Raji (cell line): ENCODE results near the gene RADIL.

Source experiments
- POLR2A ChIP-seq: IDR thresholded peaks from 2 replicates; pipeline ENCODE4 v1.6.1; 2011; ENCODE audit warnings: low read depth, low read length, control low read depth; ENCODE audit not compliant: insufficient read depth

RADIL gene

DNA sequence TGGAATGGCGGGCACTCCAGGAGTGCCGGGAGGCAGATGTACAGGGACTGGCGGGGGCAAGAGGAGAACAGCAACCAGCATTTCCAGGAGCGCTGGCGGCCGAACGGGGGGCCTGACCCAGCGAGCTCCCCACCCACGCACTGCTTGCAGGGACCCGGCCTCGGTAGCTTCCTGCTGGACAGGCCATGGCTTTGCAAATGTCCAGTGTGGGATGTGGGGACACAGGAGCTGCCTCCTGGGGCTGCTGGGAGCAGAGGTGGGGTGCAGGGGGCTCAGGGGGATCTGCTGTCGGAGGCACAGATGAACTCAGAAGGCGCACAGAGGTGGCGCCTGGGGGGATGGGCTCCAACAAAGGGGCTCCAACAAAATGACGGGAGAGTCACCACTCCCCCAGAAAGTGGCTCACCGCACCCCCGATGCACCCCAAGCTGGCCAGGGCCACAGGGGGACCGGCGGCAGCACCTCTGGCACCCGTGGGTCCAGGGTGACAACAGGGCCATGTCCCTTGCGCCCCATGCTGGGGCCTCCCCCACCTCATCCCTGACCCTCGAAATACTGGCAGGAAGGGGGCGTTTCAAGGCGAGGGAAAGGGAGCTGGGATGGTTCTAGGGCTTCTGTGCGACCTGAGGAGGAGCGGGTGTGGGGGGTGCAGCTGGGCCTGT is 67.0 kb downstream of the RADIL start:
- no peak for TF ChIP-seq POLR2A

DNA sequence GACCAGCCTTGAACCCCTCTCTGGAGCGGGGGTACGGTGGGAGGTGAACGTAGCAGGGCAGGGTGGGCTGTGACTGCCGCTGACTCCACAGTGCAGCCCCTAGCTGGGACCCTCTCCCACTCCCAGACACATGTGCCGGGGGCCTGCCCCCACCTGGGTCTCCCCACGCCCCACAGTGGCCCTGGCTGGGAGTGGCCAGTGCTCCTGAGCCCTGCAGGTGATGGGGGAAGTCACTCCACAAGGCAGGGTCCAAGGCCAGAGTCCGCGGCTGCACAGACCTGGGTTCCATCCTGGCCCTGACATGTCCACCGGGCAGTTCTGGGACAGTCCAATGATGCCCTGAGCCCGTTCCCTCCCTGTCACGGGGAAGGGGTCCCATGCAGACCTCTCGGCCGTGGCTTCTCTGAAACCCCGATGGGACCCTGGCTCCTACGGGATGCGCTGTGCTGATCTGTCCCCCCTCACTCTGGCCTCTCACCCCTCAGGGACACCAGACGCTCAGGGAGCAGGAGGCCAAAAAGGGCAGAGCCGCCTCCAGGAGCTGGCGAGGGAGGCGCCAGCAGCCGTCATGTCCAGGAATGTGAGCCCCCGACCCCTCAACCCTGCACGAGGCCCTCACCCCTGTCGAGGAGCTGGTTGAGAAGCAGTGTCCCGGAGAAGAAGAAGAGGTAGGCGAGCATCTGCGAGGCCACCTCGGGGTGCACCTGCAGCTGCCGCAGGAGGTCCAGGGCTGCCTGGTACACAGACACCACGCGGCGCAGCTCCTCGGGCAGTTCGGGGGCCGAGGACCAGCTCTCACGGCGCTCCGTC is 67.7 kb downstream of the RADIL start:
- TF ChIP-seq POLR2A, result no peak

DNA sequence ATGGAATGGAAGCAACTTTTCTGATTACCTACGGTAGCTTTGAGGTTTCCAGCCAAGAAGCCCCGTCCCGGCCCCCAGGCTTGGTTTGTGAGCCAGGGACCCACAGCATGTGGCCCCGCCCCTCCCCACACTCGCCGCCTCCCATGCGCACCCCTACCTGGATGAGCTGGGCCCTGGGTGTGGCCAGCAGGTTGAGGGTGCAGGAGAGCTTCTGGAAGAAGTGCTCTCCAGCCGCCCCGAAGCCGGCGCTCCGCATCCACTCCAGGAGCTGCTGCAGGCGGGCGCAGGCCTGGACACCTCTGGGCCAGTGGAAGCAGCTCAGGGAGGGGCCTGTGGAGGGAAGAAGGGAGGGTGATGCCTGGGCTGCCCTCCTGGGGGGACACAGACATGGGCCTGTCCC is 68.4 kb downstream of the RADIL start:
- TF ChIP-seq POLR2A, result no peak

DNA sequence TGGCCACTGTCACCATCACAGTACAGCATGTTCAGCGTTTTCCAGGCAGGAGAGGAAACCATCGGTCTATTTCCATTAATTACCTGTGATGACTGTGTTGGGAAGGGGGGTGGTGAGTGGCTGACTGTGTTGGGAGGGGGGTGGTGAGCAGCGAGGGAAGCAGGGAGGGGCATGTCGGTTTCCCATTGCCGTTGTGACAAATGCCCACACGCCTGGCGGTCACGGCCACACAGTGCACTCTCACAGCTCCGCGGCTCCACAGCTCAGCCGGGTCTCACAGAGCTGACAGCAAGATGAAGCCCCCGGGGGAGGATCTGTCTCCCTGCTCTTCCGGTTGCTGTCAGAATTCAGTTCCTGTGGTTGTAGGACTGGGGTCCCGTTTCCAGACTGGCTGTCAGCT is 69.1 kb downstream of the RADIL start:
- TF ChIP-seq POLR2A, result no peak

DNA sequence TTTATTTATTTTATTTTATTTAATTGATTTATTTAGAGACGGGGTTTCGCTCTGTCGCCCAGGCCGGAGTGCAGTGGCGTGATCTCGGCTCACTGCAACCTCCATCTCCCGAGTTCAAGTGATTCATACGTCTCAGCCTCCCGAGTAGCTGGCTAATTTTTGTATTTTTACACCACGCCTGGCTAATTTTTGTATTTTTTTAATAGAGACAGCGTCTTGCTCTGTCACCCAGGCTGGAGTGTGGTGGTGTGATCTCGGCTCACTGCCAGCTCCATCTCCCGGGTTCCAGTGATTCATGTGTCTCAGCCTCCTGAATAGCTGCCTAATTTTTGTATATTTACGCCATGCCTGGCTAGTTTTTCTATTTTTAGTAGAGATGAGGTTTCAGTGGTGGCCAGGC is 73.8 kb downstream of the RADIL start:
- TF ChIP-seq POLR2A, result no peak

DNA sequence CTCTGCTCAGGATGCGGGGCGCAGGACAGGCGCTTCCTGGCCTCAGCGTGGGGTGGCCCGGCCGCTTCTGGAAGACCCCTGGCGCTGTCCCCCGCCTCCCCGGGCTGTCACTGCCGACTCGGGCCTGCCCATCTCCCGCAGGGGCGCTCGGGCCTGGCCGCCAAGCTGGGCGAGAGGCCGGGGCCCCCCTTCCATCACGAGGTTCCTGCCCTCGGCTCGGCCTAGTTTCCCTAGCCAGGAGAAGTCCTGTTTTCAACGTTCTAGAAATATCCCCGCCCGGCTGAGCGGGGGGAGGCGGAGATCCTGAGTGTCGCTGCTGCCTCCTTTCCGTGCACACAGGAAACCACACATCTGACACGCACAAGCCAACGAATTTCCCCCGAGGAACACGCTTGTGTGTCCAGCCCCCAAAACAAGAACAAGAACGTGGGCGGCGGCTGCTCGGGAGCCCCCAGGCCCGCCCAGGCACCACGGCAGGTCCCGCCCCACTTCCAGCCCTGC is 74.4 kb downstream of the RADIL start:
- TF ChIP-seq POLR2A, result no peak

DNA sequence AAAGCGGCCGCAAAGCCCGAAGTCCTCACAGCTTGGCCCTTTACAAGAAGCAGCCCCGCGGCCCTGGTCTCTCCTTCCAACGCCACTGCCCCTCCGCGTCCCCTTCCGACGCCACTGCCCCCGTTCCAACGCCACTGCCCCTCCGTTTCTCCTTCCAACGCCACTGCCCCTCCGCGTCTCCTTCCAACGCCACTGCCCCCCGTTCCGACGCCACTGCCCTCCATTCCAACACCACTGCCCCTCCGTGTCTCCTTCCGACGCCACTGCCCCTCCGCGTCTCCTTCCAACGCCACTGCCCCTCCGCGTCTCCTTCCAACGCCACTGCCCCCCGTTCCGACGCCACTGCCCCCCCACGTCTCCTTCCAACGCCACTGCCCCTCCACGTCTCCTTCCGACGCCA is 75.0 kb downstream of the RADIL start:
- no peak for TF ChIP-seq POLR2A

DNA sequence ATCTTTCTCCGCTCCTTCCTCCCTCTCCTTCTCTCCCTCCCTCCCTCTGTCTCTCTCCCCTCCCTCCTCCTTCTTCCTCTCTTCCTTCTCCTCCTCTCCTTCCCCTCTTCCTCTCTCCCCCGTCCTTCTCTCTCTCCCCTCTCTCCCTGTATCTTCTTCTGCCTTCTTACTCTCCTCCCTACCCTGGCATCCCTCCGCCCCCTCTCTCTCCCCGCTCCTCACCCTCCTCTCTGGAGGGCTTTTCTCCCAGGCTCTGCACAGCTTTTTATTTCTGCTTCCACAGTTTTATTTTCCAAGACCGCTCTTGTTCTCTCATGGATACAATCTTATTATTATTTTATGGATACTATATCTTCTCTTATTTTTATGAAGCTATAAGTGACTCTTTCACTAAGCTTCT is 75.5 kb downstream of the RADIL start:
- no peak for TF ChIP-seq POLR2A

DNA sequence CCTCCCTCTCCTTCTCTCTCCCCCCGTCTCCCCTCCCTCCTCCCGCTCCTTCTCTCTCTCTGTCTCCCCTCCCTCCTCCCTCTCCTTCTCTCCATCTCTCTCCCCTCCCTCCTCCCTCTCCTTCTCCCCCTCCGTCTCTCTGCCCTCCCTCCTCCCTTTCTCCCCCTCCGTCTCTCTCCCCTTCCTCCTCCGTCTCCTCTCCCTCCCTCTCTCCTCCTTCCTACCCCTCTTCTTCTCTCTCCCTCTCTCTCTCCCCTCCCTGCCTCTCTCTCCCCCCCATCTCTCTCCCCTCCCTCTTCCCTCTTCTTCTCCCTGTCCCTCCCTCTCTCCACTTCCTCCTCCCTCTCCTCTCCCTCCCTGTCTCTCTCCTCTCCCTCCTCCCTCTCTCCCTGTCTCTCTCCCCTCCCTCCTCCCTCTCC is 75.9 kb downstream of the RADIL start:
- TF ChIP-seq POLR2A, result no peak

DNA sequence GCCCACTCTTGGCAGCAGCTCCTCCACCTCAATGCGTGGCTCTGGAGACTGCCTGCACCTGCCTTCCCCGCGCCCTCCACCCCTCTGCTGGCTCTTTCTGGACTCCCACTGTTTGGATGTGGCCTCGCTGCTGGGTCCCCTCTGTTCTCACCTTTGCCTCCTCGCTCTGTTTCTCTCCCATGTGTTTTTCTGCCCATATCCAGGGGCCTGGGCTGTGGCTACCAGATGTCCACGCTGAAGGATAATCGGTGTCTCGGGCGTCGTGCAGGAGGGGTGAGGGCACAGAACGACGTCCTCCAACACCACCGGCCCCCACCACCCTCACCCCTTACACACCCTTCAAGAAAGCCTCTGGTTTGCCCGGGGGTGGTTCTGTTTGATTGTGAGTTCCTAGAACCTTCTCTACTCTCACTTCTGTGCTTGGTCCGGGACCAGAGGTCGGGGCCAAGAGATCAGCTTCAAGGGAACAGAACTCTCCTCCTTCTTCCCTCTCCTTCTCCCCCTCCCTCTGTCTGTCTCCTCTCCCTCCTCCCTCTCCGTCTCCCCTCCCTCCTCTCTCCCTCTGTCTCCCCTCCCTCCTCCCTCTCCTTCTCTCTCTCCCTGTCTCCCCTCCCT is 76.4 kb downstream of the RADIL start:
- TF ChIP-seq POLR2A, result no peak

DNA sequence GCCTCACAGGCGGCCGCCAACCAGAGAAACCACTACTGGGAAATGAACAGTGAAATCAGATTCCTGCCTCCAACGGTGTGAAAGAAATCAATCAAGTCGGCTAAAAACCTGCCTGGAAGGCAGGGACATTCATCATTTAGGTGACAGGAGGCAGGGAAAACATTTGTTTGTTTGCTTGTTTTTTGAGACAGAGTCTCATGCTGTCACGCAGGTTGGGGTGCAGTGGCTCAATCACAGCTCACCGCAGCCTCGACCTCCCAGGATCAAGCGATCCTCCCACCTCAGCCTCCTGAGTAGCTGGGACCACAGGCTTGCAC is 77.6 kb downstream of the RADIL start:
- TF ChIP-seq POLR2A, result no peak

DNA sequence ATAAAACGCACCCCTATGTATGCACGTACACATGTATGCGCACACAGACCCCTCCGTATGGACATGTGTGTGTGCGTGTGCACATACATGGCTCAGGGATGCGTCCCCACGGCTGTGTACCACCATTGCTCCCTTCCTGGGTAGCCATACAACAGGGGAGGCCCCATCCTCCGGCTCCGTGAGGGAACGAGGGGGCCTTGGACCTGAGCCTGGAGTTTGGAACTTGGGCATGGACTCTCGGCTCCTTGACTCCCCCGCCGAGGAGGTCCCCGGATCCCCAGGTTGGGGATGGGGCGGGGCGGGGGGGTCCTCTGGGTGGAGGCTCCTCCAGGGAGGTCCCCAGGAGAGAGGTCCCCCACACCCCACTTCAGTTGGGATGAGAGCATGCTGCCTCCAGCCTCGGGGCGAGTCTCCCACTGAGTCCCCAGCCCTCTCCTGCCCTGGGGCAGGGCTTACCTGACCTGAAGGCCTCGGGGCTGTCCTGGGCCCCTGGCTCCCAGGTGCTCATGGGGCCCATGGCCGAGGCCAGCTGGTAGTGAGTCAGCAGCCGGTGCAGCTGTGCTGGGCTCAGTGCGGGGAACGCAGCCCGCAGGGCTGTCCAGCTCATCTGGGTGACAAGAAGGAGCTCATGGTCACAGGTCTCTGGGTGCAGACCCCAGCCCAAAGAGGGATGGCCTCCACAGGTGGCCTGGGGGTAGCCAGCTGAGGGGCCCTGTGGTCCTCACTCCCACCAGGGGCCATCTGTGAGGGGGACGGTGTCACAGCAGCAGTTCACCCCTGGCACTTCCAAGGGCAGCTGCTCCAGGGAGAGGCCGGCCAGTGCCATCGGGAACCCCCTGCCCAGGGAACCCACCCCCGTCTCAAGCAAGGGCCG is 78.2 kb downstream of the RADIL start:
- no peak for TF ChIP-seq POLR2A

DNA sequence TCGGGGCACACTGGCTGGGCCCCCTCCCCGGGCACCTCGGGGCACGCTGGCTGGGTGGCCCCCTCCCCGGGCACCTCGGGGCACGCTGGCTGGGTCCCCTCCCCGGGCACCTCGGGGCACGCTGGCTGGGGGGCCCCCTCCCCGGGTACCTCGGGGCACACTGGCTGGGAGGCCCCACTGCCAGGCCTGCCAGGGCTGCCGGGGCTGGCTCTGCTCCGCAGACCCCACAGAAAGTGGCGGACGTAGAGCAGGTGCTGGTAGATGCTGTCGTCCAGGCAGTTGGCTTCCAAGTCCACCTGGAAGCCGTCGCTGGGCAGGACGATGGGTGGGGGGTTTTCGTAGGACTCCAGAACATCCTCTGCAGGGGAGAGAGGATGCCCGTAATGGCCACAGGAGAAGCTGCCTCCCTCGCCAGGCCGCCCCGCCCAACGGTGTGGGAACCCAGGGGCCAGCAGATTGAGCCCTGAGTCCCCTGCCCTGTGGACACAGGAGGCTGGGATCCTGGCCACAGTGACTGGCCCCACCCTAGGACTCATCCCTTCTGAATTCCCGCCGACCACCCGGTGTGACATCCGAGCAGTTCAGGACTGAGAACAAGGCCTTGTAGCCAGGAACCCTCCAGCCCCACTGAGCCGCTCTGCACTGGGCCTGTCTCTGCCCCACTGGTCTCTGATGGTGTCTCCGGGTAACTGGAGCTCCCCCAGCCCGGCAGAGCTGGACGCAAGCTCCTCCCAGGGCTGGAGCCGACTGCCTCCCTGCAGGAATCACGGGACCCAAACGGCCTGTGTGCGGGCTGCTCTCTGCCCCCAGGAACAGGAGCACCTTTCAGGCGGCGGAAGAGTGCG is 79.9 kb downstream of the RADIL start:
- no peak for TF ChIP-seq POLR2A

DNA sequence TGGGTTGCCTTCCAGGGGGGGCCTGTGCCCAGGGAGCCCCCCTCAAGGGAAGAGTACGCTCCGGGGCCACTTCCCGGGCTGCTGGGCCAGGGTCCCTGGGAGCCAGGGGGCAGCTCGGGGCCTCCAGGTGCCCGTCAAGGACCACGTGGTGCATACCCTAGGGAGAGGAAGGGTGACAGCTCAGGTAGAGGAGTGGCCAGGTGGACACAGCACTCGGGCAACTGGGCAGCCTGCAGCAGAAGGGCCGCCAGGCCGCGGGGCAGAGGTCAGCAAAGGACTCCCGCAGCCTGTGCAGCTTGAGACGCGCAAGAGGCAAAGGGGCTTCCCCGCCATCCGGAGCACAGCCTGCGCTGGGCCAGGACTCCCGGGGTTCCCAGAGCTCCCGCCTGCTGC is 81.7 kb downstream of the RADIL start:
- no peak for TF ChIP-seq POLR2A

DNA sequence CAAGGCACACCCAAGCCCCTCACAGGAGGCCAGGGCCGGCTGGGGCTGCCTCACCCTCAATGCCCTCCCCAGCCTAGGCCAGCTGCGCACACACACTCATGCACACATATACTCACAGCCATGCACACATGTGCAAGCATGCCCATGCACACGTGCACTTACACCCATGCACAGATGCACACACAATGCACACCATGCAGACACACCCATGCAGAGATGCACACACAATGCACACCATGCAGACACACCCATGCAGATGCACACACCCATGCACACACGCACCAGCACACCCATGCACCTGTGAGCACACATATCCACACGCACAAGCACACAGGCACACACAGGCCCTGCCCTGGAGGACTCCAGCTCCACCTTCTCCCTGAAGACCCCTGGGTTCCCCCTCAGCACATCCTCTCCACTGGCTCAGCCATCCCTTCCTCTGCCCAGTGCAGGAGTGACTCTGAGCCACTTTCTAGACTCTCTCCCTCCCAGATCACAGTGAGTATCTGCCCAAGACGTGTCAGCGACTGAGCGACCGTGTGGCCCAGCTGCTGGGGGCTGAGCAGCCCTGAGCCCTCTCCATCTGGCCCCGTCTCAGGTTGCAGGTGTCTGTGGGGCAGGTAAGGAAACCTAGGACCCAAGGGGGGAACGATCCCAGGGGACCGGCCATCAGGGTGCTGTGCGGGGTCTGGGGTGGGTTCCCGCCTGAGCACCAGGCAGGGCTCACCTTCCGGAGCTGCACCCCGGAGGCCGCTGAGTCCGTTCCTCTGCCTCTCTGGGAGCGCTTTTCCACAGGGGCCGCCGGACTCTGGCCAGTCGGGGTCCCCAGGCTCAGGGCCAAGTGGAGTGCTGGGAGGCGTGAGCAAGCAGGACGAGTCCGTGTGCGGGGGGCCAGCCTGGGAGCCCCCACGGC is 82.3 kb downstream of the RADIL start:
- TF ChIP-seq POLR2A, result no peak
